Esophagus squamous epithelium (tissue), 4 donors: Measurements from ENCODE around the gene EOLA1.
"Not testable (repeated sequence)": the region's sequence is repeated elsewhere in the genome, so short reads cannot be mapped to it uniquely, and the experiment has no call there.

Experiments
- POLR2A ChIP-seq, 4 donors: fragments of 450-650 bp; IDR thresholded peaks; one replicate each; pipeline ENCODE4 v1.6.1; 2017; ENCODE audit warnings: antibody characterized with exemption in 4 of 4, mild to moderate bottlenecking in 4 of 4, moderate library complexity in 3 of 4
- TF ChIP-seq, protein P1 (sequence below), 6 experiments: fragments of 450-650 bp in 4 of 6; fragments of 200-600 bp in 2 of 6; sonication (generic) in 2 of 6; IDR thresholded peaks; one replicate each; pipeline ENCODE4 v1.5.1; 2016 to 2019; ENCODE audit warnings: antibody characterized with exemption in 6 of 6, mild to moderate bottlenecking in 4 of 6, moderate library complexity in 4 of 6

DNA sequence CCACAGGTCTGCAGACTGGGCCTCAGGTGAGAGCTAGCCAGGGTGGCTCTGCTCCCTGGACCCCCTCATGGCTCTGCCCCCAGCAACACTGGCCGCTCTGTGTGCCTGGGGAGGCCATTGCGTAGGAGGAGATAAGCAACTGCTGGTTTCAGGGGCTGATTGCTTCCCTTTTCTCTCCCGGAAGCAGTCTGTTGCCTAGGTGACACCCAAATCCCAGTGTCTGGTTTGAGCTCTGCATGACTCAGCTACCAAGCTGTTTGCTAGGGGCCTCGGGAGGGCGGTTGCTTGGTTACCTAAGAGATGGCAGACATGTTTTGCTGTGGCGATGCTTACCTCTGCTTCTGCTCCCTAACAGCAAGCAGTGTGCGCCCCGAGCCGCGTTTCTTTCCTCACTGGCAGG, 15.4 kb upstream of the EOLA1 start:
- not testable (repeated sequence) for TF ChIP-seq POLR2A (IDR thresholded peaks at IDR 0.05)
- TF ChIP-seq, protein P1, sequence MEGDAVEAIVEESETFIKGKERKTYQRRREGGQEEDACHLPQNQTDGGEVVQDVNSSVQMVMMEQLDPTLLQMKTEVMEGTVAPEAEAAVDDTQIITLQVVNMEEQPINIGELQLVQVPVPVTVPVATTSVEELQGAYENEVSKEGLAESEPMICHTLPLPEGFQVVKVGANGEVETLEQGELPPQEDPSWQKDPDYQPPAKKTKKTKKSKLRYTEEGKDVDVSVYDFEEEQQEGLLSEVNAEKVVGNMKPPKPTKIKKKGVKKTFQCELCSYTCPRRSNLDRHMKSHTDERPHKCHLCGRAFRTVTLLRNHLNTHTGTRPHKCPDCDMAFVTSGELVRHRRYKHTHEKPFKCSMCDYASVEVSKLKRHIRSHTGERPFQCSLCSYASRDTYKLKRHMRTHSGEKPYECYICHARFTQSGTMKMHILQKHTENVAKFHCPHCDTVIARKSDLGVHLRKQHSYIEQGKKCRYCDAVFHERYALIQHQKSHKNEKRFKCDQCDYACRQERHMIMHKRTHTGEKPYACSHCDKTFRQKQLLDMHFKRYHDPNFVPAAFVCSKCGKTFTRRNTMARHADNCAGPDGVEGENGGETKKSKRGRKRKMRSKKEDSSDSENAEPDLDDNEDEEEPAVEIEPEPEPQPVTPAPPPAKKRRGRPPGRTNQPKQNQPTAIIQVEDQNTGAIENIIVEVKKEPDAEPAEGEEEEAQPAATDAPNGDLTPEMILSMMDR (IDR thresholded peaks at IDR 0.05) = not testable (repeated sequence)
